HepG2 (cell line): ENCODE data around the gene SLC35B4. TPM values are rescaled to one million over a fixed set of nuclear protein-coding genes. Genes with fewer than 3 reads are reported as not detected.

Source experiments
- CEBPB ChIP-seq: IDR thresholded peaks from 2 replicates; pipeline ENCODE4 v1.6.1; 2011; ENCODE audit warnings: low read depth, low read length, improper control_type of control experiment, borderline replicate concordance
- HES4 ChIP-seq: sonication (generic); formaldehyde crosslinking; IDR thresholded peaks from 2 replicates; pipeline ENCODE4 v1.9.0; 2021; ENCODE audit warnings: mild to moderate bottlenecking, missing genetic modification reagents, borderline replicate concordance
- NFYC ChIP-seq: IDR thresholded peaks from 2 replicates; pipeline ENCODE4 v1.6.1; 2016; ENCODE audit warnings: missing genetic modification reagents, missing compliant biosample characterization
- SRY ChIP-seq: sonication (generic); formaldehyde crosslinking; IDR thresholded peaks from 2 replicates; pipeline ENCODE4 v1.8.0; 2022; ENCODE audit warnings: mild to moderate bottlenecking, missing genetic modification reagents
- YEATS4 ChIP-seq: sonication (generic); formaldehyde crosslinking; IDR thresholded peaks from 2 replicates; pipeline ENCODE4 v1.4.0; 2020; ENCODE audit warnings: missing genetic modification reagents, borderline replicate concordance
- ZNF3 ChIP-seq: IDR thresholded peaks from 2 replicates; pipeline ENCODE4 v1.7.0; 2017; ENCODE audit warnings: inconsistent platforms
- ZNF563 ChIP-seq: sonication (generic); formaldehyde crosslinking; IDR thresholded peaks from 2 replicates; pipeline ENCODE4 v1.8.0; 2022; ENCODE audit warnings: mild to moderate bottlenecking, moderate library complexity, missing genetic modification reagents
- ZNF790 ChIP-seq: sonication (generic); formaldehyde crosslinking; IDR thresholded peaks from 2 replicates; pipeline ENCODE4 v1.8.0; 2022; ENCODE audit warnings: missing genetic modification reagents, mild to moderate bottlenecking, borderline replicate concordance
- ZZZ3 ChIP-seq: sonication (generic); formaldehyde crosslinking; IDR thresholded peaks from 2 replicates; pipeline ENCODE4 v1.4.0; 2020; ENCODE audit warnings: missing genetic modification reagents, mild to moderate bottlenecking, borderline replicate concordance
- polyA plus RNA-seq, 8 experiments: library from polyadenylated mRNA; depleted of rRNA in 3 of 8; stranded (reverse) in 7 of 8; unstranded in 1 of 8; fragments of >200 nt; fragmentation: Illumina TruSeq in 4 of 8; extraction: Trizol in 4 of 8; gene quantifications; 2 replicates each; pipeline versions ENCODE4 v1.2.1 to v1.2.3, GENCODE V29; 2011 to 2016; ENCODE audit warnings: low read depth in 4 of 8, missing spikeins in 1 of 8, mixed read lengths in 1 of 8; ENCODE audit not compliant: insufficient read depth in 1 of 8
- total RNA-seq, 5 experiments: library from RNA; depleted of rRNA; stranded (reverse); fragments of >200 nt; fragmentation: Illumina TruSeq; extraction: Trizol; gene quantifications; 2 replicates each; pipeline ENCODE4 v1.2.3, GENCODE V29; 2016; ENCODE audit warnings: low read depth in 1 of 5
- TF ChIP-seq, protein P1 (sequence below): IDR thresholded peaks from 2 replicates; pipeline ENCODE4 v1.6.1; 2016; ENCODE audit warnings: missing genetic modification reagents, missing compliant biosample characterization
- TF ChIP-seq, protein P2 (sequence below): sonication (generic); formaldehyde crosslinking; IDR thresholded peaks from 2 replicates; pipeline ENCODE4 v1.5.0; 2020; ENCODE audit warnings: mild to moderate bottlenecking, missing genetic modification reagents, borderline replicate concordance
- TF ChIP-seq, protein P3 (sequence below): sonication (generic); formaldehyde crosslinking; IDR thresholded peaks from 2 replicates; pipeline ENCODE4 v1.8.0; 2022; ENCODE audit warnings: missing genetic modification reagents, mild to moderate bottlenecking, moderate library complexity, borderline replicate concordance
- TF ChIP-seq, protein P4 (sequence below), 2 experiments: IDR thresholded peaks; 2 replicates each; pipeline ENCODE4 v1.6.1; 2011 to 2012; ENCODE audit warnings: low read length in 2 of 2, borderline replicate concordance in 1 of 2, low read depth in 1 of 2, mild to moderate bottlenecking in 1 of 2, moderate library complexity in 1 of 2

Gene SLC35B4
- total and polyA plus RNA-seq, 2 of the 13 experiments (the other 11 are each of a cell fraction or from before 2014, with no cell fraction given), result 17.1 to 17.8 TPM

DNA sequence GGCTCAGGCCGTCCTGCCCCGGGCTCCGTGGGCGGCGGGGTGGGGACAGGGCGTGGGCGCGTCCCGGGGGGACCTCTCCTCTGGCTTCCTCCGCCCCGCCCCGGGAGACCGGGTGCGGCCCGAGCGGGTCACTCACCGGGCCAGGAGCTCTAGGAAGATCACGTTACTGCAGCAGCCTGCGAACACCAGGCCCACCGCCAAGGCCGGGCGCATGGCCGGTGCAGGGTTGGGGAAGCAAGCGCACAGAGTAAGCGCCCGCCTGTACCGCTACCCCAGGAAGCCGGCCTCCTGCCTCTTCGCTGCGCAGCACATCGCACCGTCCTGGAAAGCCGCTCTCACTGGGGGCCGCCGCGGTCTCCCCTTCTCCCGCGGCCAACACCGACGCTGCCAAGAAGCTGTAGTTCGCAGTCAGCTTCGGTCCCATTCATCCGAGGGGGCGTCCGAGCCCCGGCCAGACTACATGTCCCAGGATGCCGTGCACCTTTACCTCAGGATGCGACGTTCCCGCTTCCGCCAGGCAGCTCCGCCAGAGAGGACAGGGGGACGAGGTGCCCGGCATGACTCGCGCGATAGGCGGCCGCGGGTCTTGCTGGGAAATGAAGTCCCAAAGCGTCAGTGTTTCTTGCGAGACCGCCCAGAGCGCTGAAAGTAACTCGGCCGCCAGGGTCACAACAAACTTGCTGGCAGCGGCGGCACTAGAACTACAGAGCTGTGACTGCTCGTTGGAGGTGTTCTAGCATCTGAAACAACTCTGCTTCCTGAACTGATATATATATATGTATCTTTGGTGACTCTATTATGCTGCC, at the start of gene SLC35B4 (continued):
- TF ChIP-seq ZZZ3 (CRISPR knock-in tag), result no peak; the same call in 1 of the 2 replicates
- no peak for TF ChIP-seq CEBPB
- TF ChIP-seq ZNF563, result no peak; the same call in 1 of the 2 replicates
- TF ChIP-seq ZNF3 (CRISPR knock-in tag), result no peak
- TF ChIP-seq, protein P1, sequence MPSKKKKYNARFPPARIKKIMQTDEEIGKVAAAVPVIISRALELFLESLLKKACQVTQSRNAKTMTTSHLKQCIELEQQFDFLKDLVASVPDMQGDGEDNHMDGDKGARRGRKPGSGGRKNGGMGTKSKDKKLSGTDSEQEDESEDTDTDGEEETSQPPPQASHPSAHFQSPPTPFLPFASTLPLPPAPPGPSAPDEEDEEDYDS (CRISPR knock-in tag), result peak; percentile 73
- TF ChIP-seq NFYC (CRISPR knock-in tag), result peak; percentile 80
- TF ChIP-seq, protein P2, sequence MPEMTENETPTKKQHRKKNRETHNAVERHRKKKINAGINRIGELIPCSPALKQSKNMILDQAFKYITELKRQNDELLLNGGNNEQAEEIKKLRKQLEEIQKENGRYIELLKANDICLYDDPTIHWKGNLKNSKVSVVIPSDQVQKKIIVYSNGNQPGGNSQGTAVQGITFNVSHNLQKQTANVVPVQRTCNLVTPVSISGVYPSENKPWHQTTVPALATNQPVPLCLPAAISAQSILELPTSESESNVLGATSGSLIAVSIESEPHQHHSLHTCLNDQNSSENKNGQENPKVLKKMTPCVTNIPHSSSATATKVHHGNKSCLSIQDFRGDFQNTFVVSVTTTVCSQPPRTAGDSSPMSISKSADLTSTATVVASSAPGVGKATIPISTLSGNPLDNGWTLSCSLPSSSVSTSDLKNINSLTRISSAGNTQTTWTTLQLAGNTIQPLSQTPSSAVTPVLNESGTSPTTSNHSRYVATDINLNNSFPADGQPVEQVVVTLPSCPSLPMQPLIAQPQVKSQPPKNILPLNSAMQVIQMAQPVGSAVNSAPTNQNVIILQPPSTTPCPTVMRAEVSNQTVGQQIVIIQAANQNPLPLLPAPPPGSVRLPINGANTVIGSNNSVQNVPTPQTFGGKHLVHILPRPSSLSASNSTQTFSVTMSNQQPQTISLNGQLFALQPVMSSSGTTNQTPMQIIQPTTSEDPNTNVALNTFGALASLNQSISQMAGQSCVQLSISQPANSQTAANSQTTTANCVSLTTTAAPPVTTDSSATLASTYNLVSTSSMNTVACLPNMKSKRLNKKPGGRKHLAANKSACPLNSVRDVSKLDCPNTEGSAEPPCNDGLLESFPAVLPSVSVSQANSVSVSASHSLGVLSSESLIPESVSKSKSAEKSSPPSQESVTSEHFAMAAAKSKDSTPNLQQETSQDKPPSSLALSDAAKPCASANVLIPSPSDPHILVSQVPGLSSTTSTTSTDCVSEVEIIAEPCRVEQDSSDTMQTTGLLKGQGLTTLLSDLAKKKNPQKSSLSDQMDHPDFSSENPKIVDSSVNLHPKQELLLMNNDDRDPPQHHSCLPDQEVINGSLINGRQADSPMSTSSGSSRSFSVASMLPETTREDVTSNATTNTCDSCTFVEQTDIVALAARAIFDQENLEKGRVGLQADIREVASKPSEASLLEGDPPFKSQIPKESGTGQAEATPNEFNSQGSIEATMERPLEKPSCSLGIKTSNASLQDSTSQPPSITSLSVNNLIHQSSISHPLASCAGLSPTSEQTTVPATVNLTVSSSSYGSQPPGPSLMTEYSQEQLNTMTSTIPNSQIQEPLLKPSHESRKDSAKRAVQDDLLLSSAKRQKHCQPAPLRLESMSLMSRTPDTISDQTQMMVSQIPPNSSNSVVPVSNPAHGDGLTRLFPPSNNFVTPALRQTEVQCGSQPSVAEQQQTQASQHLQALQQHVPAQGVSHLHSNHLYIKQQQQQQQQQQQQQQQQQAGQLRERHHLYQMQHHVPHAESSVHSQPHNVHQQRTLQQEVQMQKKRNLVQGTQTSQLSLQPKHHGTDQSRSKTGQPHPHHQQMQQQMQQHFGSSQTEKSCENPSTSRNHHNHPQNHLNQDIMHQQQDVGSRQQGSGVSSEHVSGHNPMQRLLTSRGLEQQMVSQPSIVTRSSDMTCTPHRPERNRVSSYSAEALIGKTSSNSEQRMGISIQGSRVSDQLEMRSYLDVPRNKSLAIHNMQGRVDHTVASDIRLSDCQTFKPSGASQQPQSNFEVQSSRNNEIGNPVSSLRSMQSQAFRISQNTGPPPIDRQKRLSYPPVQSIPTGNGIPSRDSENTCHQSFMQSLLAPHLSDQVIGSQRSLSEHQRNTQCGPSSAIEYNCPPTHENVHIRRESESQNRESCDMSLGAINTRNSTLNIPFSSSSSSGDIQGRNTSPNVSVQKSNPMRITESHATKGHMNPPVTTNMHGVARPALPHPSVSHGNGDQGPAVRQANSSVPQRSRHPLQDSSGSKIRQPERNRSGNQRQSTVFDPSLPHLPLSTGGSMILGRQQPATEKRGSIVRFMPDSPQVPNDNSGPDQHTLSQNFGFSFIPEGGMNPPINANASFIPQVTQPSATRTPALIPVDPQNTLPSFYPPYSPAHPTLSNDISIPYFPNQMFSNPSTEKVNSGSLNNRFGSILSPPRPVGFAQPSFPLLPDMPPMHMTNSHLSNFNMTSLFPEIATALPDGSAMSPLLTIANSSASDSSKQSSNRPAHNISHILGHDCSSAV, result no peak
- TF ChIP-seq HES4 (CRISPR knock-in tag), result no peak; the same call in 1 of the 2 replicates
- 0 out of 2 replicates have a peak, but pooled peaks have one; percentile 12 for TF ChIP-seq ZNF790
- 0 out of 2 replicates have a peak, but pooled peaks have one; percentile 53 for TF ChIP-seq SRY (CRISPR knock-in tag)
- TF ChIP-seq, protein P3, sequence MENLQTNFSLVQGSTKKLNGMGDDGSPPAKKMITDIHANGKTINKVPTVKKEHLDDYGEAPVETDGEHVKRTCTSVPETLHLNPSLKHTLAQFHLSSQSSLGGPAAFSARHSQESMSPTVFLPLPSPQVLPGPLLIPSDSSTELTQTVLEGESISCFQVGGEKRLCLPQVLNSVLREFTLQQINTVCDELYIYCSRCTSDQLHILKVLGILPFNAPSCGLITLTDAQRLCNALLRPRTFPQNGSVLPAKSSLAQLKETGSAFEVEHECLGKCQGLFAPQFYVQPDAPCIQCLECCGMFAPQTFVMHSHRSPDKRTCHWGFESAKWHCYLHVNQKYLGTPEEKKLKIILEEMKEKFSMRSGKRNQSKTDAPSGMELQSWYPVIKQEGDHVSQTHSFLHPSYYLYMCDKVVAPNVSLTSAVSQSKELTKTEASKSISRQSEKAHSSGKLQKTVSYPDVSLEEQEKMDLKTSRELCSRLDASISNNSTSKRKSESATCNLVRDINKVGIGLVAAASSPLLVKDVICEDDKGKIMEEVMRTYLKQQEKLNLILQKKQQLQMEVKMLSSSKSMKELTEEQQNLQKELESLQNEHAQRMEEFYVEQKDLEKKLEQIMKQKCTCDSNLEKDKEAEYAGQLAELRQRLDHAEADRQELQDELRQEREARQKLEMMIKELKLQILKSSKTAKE (CRISPR knock-in tag), result no peak
- TF ChIP-seq YEATS4 (CRISPR knock-in tag), result peak; percentile 71
- TF ChIP-seq, protein P4, sequence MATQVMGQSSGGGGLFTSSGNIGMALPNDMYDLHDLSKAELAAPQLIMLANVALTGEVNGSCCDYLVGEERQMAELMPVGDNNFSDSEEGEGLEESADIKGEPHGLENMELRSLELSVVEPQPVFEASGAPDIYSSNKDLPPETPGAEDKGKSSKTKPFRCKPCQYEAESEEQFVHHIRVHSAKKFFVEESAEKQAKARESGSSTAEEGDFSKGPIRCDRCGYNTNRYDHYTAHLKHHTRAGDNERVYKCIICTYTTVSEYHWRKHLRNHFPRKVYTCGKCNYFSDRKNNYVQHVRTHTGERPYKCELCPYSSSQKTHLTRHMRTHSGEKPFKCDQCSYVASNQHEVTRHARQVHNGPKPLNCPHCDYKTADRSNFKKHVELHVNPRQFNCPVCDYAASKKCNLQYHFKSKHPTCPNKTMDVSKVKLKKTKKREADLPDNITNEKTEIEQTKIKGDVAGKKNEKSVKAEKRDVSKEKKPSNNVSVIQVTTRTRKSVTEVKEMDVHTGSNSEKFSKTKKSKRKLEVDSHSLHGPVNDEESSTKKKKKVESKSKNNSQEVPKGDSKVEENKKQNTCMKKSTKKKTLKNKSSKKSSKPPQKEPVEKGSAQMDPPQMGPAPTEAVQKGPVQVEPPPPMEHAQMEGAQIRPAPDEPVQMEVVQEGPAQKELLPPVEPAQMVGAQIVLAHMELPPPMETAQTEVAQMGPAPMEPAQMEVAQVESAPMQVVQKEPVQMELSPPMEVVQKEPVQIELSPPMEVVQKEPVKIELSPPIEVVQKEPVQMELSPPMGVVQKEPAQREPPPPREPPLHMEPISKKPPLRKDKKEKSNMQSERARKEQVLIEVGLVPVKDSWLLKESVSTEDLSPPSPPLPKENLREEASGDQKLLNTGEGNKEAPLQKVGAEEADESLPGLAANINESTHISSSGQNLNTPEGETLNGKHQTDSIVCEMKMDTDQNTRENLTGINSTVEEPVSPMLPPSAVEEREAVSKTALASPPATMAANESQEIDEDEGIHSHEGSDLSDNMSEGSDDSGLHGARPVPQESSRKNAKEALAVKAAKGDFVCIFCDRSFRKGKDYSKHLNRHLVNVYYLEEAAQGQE (IDR thresholded peaks at IDR 0.05; ENCODE audit: borderline replicate concordance in 1 of 2, low read depth in 1 of 2, low read length in 2 of 2), result no peak
